WTC11 (cell line): ENCODE measurements around the gene GPRASP2. TPM values are rescaled to one million over a fixed set of nuclear protein-coding genes. Genes with fewer than 3 reads are reported as not detected.

Experiments used
- ATAC-seq: fragments of 200-7000 bp; cut with Tn5 transposase; 2 replicates; pipeline ENCODE4 v1.10.0; 2021; ENCODE audit warnings: mild to moderate bottlenecking, moderate library complexity
- CTCF ChIA-PET: fragments of 300-600 bp; sonication (Branson Sonifier 250); formaldehyde crosslinking; loops from one replicate; lab custom pipeline; 2021; ENCODE audit warnings: antibody characterized with exemption; lab: Charles Lee
- POLR2A ChIA-PET: fragments of 350-600 bp; sonication (Branson Sonifier 250); formaldehyde crosslinking; loops from one replicate; lab custom pipeline; 2021; ENCODE audit warnings: antibody characterized with exemption; lab: Charles Lee
- DNase-seq: peaks from one replicate; pipeline ENCODE4 v3.0.0; 2021; ENCODE audit warnings: low spot score
- H3K27ac Mint-ChIP-seq: 2 replicates; pipeline ENCODE4 v1.8.0; 2021; ENCODE audit warnings: mixed read lengths
- H3K27me3 Mint-ChIP-seq: 2 replicates; pipeline ENCODE4 v1.8.0; 2021; ENCODE audit warnings: low read depth, mild to moderate bottlenecking, moderate library complexity, mixed read lengths
- H3K36me3 Mint-ChIP-seq: 2 replicates; pipeline ENCODE4 v1.8.0; 2021; ENCODE audit warnings: mixed read lengths
- H3K4me1 Mint-ChIP-seq: 2 replicates; pipeline ENCODE4 v1.8.0; 2022; ENCODE audit warnings: mixed read lengths
- H3K4me3 Mint-ChIP-seq: 2 replicates; pipeline ENCODE4 v1.8.0; 2021; ENCODE audit warnings: mild to moderate bottlenecking, moderate library complexity, mixed read lengths
- H3K9me3 Mint-ChIP-seq: 2 replicates; pipeline ENCODE4 v1.8.0; 2021; ENCODE audit warnings: mixed read lengths
- AFF4 ChIP-seq: sonication (generic); formaldehyde crosslinking; IDR thresholded peaks from 2 replicates; pipeline ENCODE4 v1.8.1; 2023; ENCODE audit warnings: mild to moderate bottlenecking, missing genetic modification reagents, borderline replicate concordance
- AR ChIP-seq: fragments of 250-450 bp; sonication (Bioruptor Pico); IDR thresholded peaks from 2 replicates; pipeline ENCODE4 v1.9.0; 2021; ENCODE audit warnings: mild to moderate bottlenecking
- ATF1 ChIP-seq: sonication (generic); formaldehyde crosslinking; IDR thresholded peaks from 2 replicates; pipeline ENCODE4 v1.8.1; 2023; ENCODE audit warnings: mild to moderate bottlenecking, moderate library complexity, missing genetic modification reagents
- ATF6 ChIP-seq: sonication (generic); formaldehyde crosslinking; IDR thresholded peaks from 2 replicates; pipeline ENCODE4 v1.8.1; 2023; ENCODE audit warnings: mild to moderate bottlenecking, missing genetic modification reagents
- ERG ChIP-seq: fragments of 250-450 bp; sonication (Bioruptor Pico); IDR thresholded peaks from 2 replicates; pipeline ENCODE4 v1.8.0; 2021; ENCODE audit warnings: mild to moderate bottlenecking
- FOXK1 ChIP-seq: sonication (generic); formaldehyde crosslinking; IDR thresholded peaks from 2 replicates; pipeline ENCODE4 v1.8.0; 2022; ENCODE audit warnings: mild to moderate bottlenecking, moderate library complexity, missing genetic modification reagents
- FOXP1 ChIP-seq: sonication (generic); formaldehyde crosslinking; IDR thresholded peaks from 2 replicates; pipeline ENCODE4 v1.8.0; 2022; ENCODE audit warnings: missing genetic modification reagents, mild to moderate bottlenecking, moderate library complexity, borderline replicate concordance
- FOXP4 ChIP-seq: sonication (generic); formaldehyde crosslinking; IDR thresholded peaks from 2 replicates; pipeline ENCODE4 v1.8.0; 2022; ENCODE audit warnings: mild to moderate bottlenecking, missing genetic modification reagents
- OVOL2 ChIP-seq: fragments of 250-450 bp; sonication (Bioruptor Pico); IDR thresholded peaks from 2 replicates; pipeline ENCODE4 v1.9.0; 2021; ENCODE audit warnings: mild to moderate bottlenecking, borderline replicate concordance
- RELA ChIP-seq: sonication (generic); formaldehyde crosslinking; IDR thresholded peaks from 2 replicates; pipeline ENCODE4 v1.8.1; 2022; ENCODE audit warnings: missing genetic modification reagents, mild to moderate bottlenecking, borderline replicate concordance
- RORB ChIP-seq: fragments of 250-450 bp; sonication (Bioruptor Pico); IDR thresholded peaks from 2 replicates; pipeline ENCODE4 v1.9.0; 2021; ENCODE audit warnings: mild to moderate bottlenecking
- SMAD4 ChIP-seq: sonication (generic); formaldehyde crosslinking; IDR thresholded peaks from 2 replicates; pipeline ENCODE4 v1.8.0; 2022; ENCODE audit warnings: mild to moderate bottlenecking, missing genetic modification reagents
- SOX15 ChIP-seq: fragments of 250-450 bp; sonication (Bioruptor Pico); IDR thresholded peaks from 2 replicates; pipeline ENCODE4 v1.9.0; 2021; ENCODE audit warnings: mild to moderate bottlenecking
- SP1 ChIP-seq: sonication (generic); formaldehyde crosslinking; conservative IDR thresholded peaks from 2 replicates; pipeline ENCODE4 v1.8.1; 2022; ENCODE audit warnings: missing genetic modification reagents
- STAT6 ChIP-seq: sonication (generic); formaldehyde crosslinking; conservative IDR thresholded peaks from 2 replicates; pipeline ENCODE4 v1.8.1; 2023; ENCODE audit warnings: mild to moderate bottlenecking, low read depth, missing genetic modification reagents, moderate library complexity
- TCF7 ChIP-seq: sonication (generic); formaldehyde crosslinking; IDR thresholded peaks from 2 replicates; pipeline ENCODE4 v1.8.0; 2022; ENCODE audit warnings: mild to moderate bottlenecking, low read depth, missing genetic modification reagents, moderate library complexity
- TP53 ChIP-seq: sonication (generic); formaldehyde crosslinking; IDR thresholded peaks from 2 replicates; pipeline ENCODE4 v1.8.1; 2023; ENCODE audit warnings: mild to moderate bottlenecking, missing genetic modification reagents
- ZBTB43 ChIP-seq: sonication (generic); formaldehyde crosslinking; IDR thresholded peaks from 2 replicates; pipeline ENCODE4 v1.8.1; 2023; ENCODE audit warnings: mild to moderate bottlenecking, missing genetic modification reagents
- ZNF423 ChIP-seq: fragments of 250-450 bp; sonication (Bioruptor Pico); IDR thresholded peaks from 2 replicates; pipeline ENCODE4 v2.1.2; 2022; ENCODE audit warnings: mild to moderate bottlenecking, moderate library complexity
- total RNA-seq: library from RNA; stranded (reverse); gene quantifications from 3 replicates; pipeline ENCODE4 v1.2.3, GENCODE V29; 2021

Gene GPRASP2
- total RNA-seq, 1 experiment from 2014 or later: 18.5 TPM

- no peak for TF ChIP-seq AR (CRISPR knock-in tag)
- no peak for TF ChIP-seq STAT6 (CRISPR knock-in tag)
- no peak for TF ChIP-seq FOXK1 (CRISPR knock-in tag)
- no peak for TF ChIP-seq FOXP1
- TF ChIP-seq SOX15 (CRISPR knock-in tag): no peak
Measured at GRCh38 chrX:102714994-102715393, 2.7 kb downstream of the GPRASP2 start (continued).

- TF ChIP-seq SP1 (CRISPR knock-in tag) (no peak), OVOL2 (CRISPR knock-in tag) (no peak), ERG (CRISPR knock-in tag) (no peak), ATF6 (CRISPR knock-in tag) (no peak), AFF4 (CRISPR knock-in tag) (no peak), TP53 (CRISPR knock-in tag) (no peak), FOXP4 (CRISPR knock-in tag) (no peak), RELA (CRISPR knock-in tag) (no peak), TCF7 (CRISPR knock-in tag) (no peak), RORB (no peak), ZBTB43 (no peak), ZNF423 (CRISPR knock-in tag) (no peak), ATF1 (CRISPR knock-in tag) (no peak), SMAD4 (CRISPR knock-in tag) (no peak)
- Mint-ChIP-seq H3K27me3 (peaks cover 11% of the 10 kb centered on the region), H3K4me3 (no peak overlapping the region)
Measured at GRCh38 chrX:102715967-102716366, 3.7 kb downstream of the GPRASP2 start.

More at GRCh38 chrX:102715967-102716366, 3.7 kb downstream of the GPRASP2 start:
- no peaks in the 10 kb centered on the region for H3K9me3 Mint-ChIP-seq
- 0 out of 2 replicates have a peak, but pooled peaks cover 5% of the 10 kb centered on the region for H3K36me3 Mint-ChIP-seq
- no peak overlapping the region for H3K27ac Mint-ChIP-seq
- no peak for DNase-seq
- no peak for ATAC-seq
- ChIA-PET CTCF (interaction anchor here (1.4 kb wide), 1 partner anchor 148 kb away, joined by 3 read pairs; no protein-coding TSS in a partner anchor), POLR2A (no interaction called here)
- H3K4me1 Mint-ChIP-seq: peaks cover 16% of the 10 kb centered on the region
